ENCODE results near the gene IGFBP3. TPM values are rescaled to one million over a fixed set of nuclear protein-coding genes. Genes with fewer than 3 reads are reported as not detected.

Gene IGFBP3
- total and polyA plus RNA-seq, 2 of the 13 experiments (the other 11 are each of a cell fraction or from before 2014, with no cell fraction given), result 57.5 TPM; not detected in 1

- TF ChIP-seq CTCF (CRISPR knock-in tag; IDR thresholded peaks at IDR 0.05) (0 out of 2 replicates have a peak, but pooled peaks have one; percentile 4), BCL6 (CRISPR knock-in tag; IDR thresholded peaks at IDR 0.05) (peak; percentile 93), FOXJ3 (CRISPR knock-in tag; IDR thresholded peaks at IDR 0.05; ENCODE audit: borderline replicate concordance) (peak; percentile 99), ZEB1 (IDR thresholded peaks at IDR 0.05; ENCODE audit: insufficient replicate concordance, low read depth) (no peak), SUZ12 (IDR thresholded peaks at IDR 0.05; ENCODE audit: low read depth, low read length) (no peak), RFX3 (CRISPR knock-in tag; IDR thresholded peaks at IDR 0.05) (peak; percentile 85), MXD3 (CRISPR knock-in tag; IDR thresholded peaks at IDR 0.05) (peak; percentile 63; the same call in 1 of the 2 replicates), NCOA5 (CRISPR knock-in tag; IDR thresholded peaks at IDR 0.05) (no peak), U2AF2 (IDR thresholded peaks at IDR 0.05; ENCODE audit: low read depth, low read length) (no peak), MAF1 (CRISPR knock-in tag; IDR thresholded peaks at IDR 0.05; ENCODE audit: borderline replicate concordance) (no peak), NFE2L2 (IDR thresholded peaks at IDR 0.05; ENCODE audit: low read length) (no peak), HCFC1 (IDR thresholded peaks at IDR 0.05; ENCODE audit: low read depth, low read length) (no peak), REL (CRISPR knock-in tag; conservative IDR thresholded peaks at IDR 0.05) (no peak), TBP (CRISPR knock-in tag; IDR thresholded peaks at IDR 0.05) (no peak), ZFP1 (CRISPR knock-in tag; IDR thresholded peaks at IDR 0.05) (peak; percentile 98), TEF (CRISPR knock-in tag; IDR thresholded peaks at IDR 0.05) (no peak), FUBP1 (CRISPR knock-in tag; IDR thresholded peaks at IDR 0.05; ENCODE audit: borderline replicate concordance) (peak; percentile 77; the same call in 1 of the 2 replicates), KIAA2018 (CRISPR knock-in tag; IDR thresholded peaks at IDR 0.05; ENCODE audit: borderline replicate concordance) (no peak)
Observed at GRCh38 chr7:45885264-45885882, 35.7 kb downstream of the IGFBP3 start (continued).

Measured in HepG2 (cell line).